GM21423 (cell line): ENCODE measurements around the gene MAP3K10.

Experiments used
- ATAC-seq: cut with Tn5 transposase; IDR thresholded peaks from one replicate; pipeline ENCODE4 v1.9.1; 2021; ENCODE audit warnings: mild to moderate bottlenecking, moderate library complexity; ENCODE audit not compliant: unreplicated experiment

Gene MAP3K10

GRCh38 chr19:40232479-40232878 is 41.3 kb downstream of the MAP3K10 start:
- ATAC-seq = no peak

- ATAC-seq = no peak
Observed at GRCh38 chr19:40232949-40233810, 42.0 kb downstream of the MAP3K10 start.

- ATAC-seq = no peak
Observed at GRCh38 chr19:40233811-40234389, 42.7 kb downstream of the MAP3K10 start.

- no peak for ATAC-seq
Observed at GRCh38 chr19:40234429-40235237, 43.4 kb downstream of the MAP3K10 start.

GRCh38 chr19:40235238-40236025 is 44.2 kb downstream of the MAP3K10 start:
- ATAC-seq = no peak

- no peak for ATAC-seq
Observed at GRCh38 chr19:40236026-40236355, 44.8 kb downstream of the MAP3K10 start.

- no peak for ATAC-seq
Observed at GRCh38 chr19:40236366-40236765, 45.1 kb downstream of the MAP3K10 start.

GRCh38 chr19:40237791-40238190 is 46.6 kb downstream of the MAP3K10 start:
- ATAC-seq = no peak

- no peak for ATAC-seq
Observed at GRCh38 chr19:40238775-40239174, 47.5 kb downstream of the MAP3K10 start.

GRCh38 chr19:40239415-40240226 is 48.4 kb downstream of the MAP3K10 start:
- no peak for ATAC-seq

- ATAC-seq = no peak
Observed at GRCh38 chr19:40240332-40240731, 49.1 kb downstream of the MAP3K10 start.

GRCh38 chr19:40241125-40241808 is 50.0 kb downstream of the MAP3K10 start:
- no peak for ATAC-seq

GRCh38 chr19:40241809-40242384 is 50.7 kb downstream of the MAP3K10 start:
- no peak for ATAC-seq

GRCh38 chr19:40242480-40242879 is 51.3 kb downstream of the MAP3K10 start:
- ATAC-seq = no peak

- ATAC-seq = no peak
Observed at GRCh38 chr19:40243181-40243580, 52.0 kb downstream of the MAP3K10 start.

- ATAC-seq = no peak
Observed at GRCh38 chr19:40244579-40245317, 53.5 kb downstream of the MAP3K10 start.

GRCh38 chr19:40245506-40246128 is 54.4 kb downstream of the MAP3K10 start:
- ATAC-seq = no peak
